Measurements from ENCODE around the gene UPF1.

- TF ChIP-seq, protein P1, sequence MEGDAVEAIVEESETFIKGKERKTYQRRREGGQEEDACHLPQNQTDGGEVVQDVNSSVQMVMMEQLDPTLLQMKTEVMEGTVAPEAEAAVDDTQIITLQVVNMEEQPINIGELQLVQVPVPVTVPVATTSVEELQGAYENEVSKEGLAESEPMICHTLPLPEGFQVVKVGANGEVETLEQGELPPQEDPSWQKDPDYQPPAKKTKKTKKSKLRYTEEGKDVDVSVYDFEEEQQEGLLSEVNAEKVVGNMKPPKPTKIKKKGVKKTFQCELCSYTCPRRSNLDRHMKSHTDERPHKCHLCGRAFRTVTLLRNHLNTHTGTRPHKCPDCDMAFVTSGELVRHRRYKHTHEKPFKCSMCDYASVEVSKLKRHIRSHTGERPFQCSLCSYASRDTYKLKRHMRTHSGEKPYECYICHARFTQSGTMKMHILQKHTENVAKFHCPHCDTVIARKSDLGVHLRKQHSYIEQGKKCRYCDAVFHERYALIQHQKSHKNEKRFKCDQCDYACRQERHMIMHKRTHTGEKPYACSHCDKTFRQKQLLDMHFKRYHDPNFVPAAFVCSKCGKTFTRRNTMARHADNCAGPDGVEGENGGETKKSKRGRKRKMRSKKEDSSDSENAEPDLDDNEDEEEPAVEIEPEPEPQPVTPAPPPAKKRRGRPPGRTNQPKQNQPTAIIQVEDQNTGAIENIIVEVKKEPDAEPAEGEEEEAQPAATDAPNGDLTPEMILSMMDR (IDR thresholded peaks at IDR 0.05): no peak
- TF ChIP-seq POLR2A (IDR thresholded peaks at IDR 0.05): no peak
Observed at GRCh38 chr19:18913466-18913865, 81.7 kb downstream of the UPF1 start.

Measured in Peyer's patch (tissue), 4 donors.